Rectal smooth muscle tissue (tissue), 1 donor: Measurements from ENCODE around the gene OSBPL10.

ENCODE experiments used
- H3K27ac ChIP-seq: one replicate; pipeline ENCODE4 v1.7.0; 2013; ENCODE audit warnings: low read depth, low read length, inconsistent platforms
- H3K27me3 ChIP-seq: one replicate; pipeline ENCODE4 v1.7.0; 2013; ENCODE audit warnings: low read length; ENCODE audit not compliant: control insufficient read depth, insufficient read depth
- H3K36me3 ChIP-seq: one replicate; pipeline ENCODE4 v1.7.0; 2013; ENCODE audit warnings: low read length; ENCODE audit not compliant: control insufficient read depth, insufficient read depth
- H3K4me1 ChIP-seq: one replicate; pipeline ENCODE4 v1.7.0; 2013; ENCODE audit warnings: low read length; ENCODE audit not compliant: control insufficient read depth, insufficient read depth
- H3K4me3 ChIP-seq: one replicate; pipeline ENCODE4 v1.7.0; 2013; ENCODE audit warnings: low read length
- H3K9ac ChIP-seq: one replicate; pipeline ENCODE4 v1.7.0; 2013; ENCODE audit warnings: low read length

OSBPL10 gene

GRCh38 chr3:31890742-31891469 is 90.2 kb downstream of the OSBPL10 start:
- H3K27ac ChIP-seq: no peak overlapping the region
- no peaks in the 10 kb centered on the region for H3K36me3 ChIP-seq
- H3K4me3 ChIP-seq: no peak overlapping the region
- no peaks in the 10 kb centered on the region for H3K27me3 ChIP-seq
- H3K4me1 ChIP-seq: no peaks in the 10 kb centered on the region
- no peak overlapping the region for H3K9ac ChIP-seq

DNA sequence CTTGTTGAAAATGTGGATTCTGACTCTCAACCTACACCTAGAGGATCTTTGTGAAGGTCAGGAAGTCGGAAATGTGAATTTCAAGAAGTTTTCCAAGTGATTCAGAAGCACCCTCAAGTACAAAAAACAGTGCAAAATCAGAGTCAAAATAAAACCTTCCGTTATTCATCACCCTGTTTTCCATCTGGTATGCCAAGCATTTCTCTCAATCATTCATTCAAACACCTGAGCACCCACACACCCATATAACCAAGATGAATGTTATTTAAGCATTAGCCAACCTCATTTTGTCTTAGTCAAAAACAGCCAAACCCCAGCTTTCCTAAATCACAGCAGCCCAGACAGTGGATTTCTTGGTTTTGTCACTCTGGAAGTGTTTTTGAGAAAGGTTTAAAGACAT is 91.1 kb downstream of the OSBPL10 start:
- no peaks in the 10 kb centered on the region for H3K4me1 ChIP-seq
- no peaks in the 10 kb centered on the region for H3K36me3 ChIP-seq
- H3K4me3 ChIP-seq: no peak overlapping the region
- H3K27me3 ChIP-seq: no peaks in the 10 kb centered on the region
- H3K27ac ChIP-seq: no peak overlapping the region
- H3K9ac ChIP-seq: no peak overlapping the region

GRCh38 chr3:31885235-31885634 is 95.8 kb downstream of the OSBPL10 start:
- Histone ChIP-seq H3K4me1 (no peaks in the 10 kb centered on the region), H3K9ac (no peak overlapping the region), H3K27ac (no peak overlapping the region), H3K4me3 (no peak overlapping the region), H3K36me3 (no peaks in the 10 kb centered on the region), H3K27me3 (no peaks in the 10 kb centered on the region)

DNA sequence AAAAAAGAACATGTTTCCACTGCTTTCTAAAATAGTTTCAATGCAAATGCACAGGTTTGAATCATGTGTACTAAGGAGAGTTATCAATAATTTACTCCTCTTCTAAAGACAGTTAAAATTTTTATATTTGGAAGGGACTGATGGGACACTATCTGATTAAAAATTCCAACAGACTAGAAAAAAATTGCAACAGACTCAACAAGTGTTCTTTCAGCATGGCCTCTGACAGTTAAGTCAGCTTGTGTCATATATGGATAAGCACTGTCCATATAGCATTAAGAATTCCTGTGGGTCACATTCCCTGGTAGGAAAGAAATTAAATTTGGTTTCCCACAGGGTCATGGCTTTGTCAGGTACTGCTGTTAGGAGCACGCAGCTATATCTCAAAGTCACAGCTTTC is 96.8 kb downstream of the OSBPL10 start:
- Histone ChIP-seq H3K27ac (no peak overlapping the region), H3K27me3 (no peaks in the 10 kb centered on the region), H3K36me3 (no peaks in the 10 kb centered on the region), H3K9ac (no peak overlapping the region), H3K4me3 (no peak overlapping the region), H3K4me1 (no peaks in the 10 kb centered on the region)

- Histone ChIP-seq H3K4me1 (peaks cover 2% of the 10 kb centered on the region), H3K27me3 (no peaks in the 10 kb centered on the region), H3K36me3 (no peaks in the 10 kb centered on the region), H3K27ac (no peak overlapping the region), H3K9ac (no peak overlapping the region), H3K4me3 (no peak overlapping the region)
These were observed 98.2 kb downstream of the OSBPL10 start for GRCh38 chr3:31882895-31883294.

DNA sequence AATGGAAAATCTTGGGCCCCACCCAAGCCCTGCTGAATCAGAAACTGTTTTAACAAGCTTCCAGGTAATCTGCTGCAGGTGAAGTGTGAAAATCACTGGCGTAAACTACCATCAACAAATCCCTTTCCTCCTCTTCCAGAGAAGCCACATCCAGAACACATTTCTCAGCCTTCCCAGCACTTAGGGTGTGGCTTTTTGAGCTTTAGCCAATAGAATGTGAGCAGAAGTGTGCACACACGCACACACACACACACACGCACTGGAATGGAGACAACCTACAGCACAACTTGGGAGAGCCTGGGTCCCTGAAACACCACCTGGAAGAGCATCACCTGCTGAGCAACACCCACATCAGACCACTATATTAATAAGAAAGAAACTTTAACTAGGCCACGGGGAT is 98.6 kb downstream of the OSBPL10 start:
- Histone ChIP-seq H3K27me3 (no peaks in the 10 kb centered on the region), H3K27ac (no peak overlapping the region), H3K36me3 (no peaks in the 10 kb centered on the region), H3K4me1 (peaks cover 2% of the 10 kb centered on the region), H3K9ac (no peak overlapping the region), H3K4me3 (no peak overlapping the region)

GRCh38 chr3:31880482-31881078 is 100.5 kb downstream of the OSBPL10 start:
- Histone ChIP-seq H3K27me3 (no peaks in the 10 kb centered on the region), H3K4me1 (peaks cover 2% of the 10 kb centered on the region), H3K27ac (no peak overlapping the region), H3K4me3 (no peak overlapping the region), H3K9ac (no peak overlapping the region), H3K36me3 (no peaks in the 10 kb centered on the region)

GRCh38 chr3:31880020-31880419 is 101.0 kb downstream of the OSBPL10 start:
- H3K4me3 ChIP-seq: no peak overlapping the region
- H3K27ac ChIP-seq: no peak overlapping the region
- no peak overlapping the region for H3K9ac ChIP-seq

DNA sequence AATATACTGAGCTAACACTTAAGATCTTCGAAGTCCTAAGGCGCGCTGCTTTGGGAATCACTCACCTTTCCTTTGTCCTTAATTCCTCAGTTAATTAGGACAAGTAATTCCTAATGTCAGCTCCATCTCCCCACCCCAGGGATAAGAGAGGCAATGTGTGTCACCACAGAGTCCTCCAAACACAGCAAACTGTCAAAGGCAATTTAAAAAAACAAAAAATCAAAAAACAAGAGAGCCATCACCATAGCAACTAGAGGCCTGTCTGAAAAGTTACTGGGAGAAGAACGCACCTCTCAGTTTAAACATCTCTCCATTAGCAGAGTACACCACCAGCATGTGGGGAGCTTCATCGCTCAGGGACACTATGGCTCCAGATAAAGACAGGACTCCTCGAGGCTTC is 101.7 kb downstream of the OSBPL10 start:
- H3K27ac ChIP-seq: no peak overlapping the region
- H3K9ac ChIP-seq: no peak overlapping the region
- H3K27me3 ChIP-seq: no peaks in the 10 kb centered on the region
- peaks cover 2% of the 10 kb centered on the region for H3K4me1 ChIP-seq
- no peak overlapping the region for H3K4me3 ChIP-seq
- H3K36me3 ChIP-seq: no peaks in the 10 kb centered on the region

More at GRCh38 chr3:31880020-31880419, 101.0 kb downstream of the OSBPL10 start:
- no peaks in the 10 kb centered on the region for H3K36me3 ChIP-seq
- no peaks in the 10 kb centered on the region for H3K27me3 ChIP-seq
- peaks cover 2% of the 10 kb centered on the region for H3K4me1 ChIP-seq

DNA sequence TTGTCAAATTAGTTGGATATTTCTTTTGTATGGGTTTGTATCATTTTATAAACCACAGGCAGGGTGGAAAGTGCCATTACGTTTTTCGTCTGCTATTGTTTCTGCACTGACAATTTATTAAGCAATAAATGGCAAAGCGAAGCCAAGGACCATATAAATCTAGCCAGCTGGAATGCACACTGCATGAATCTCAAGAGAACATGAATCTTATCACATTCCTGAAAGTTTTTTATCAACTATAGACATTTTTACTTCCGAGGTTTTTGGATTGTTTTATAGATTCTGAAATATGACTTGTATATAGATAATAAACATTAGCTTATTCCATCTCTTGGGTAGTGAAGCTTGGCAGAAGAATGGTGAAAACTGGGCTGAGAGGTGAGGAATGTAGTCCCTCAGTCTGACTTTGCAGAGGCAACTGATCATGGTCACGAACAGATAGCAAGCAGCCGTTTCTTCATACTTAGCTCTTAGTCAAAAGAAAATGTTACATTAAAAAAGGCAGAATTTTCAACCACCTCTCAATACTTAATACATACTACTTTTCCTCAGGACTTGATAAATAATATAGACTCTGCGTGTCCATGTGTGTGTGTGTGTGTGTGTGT is 102.7 kb downstream of the OSBPL10 start:
- Histone ChIP-seq H3K4me3 (no peak overlapping the region), H3K36me3 (no peaks in the 10 kb centered on the region), H3K9ac (no peak overlapping the region), H3K27ac (no peak overlapping the region), H3K4me1 (peaks cover 2% of the 10 kb centered on the region), H3K27me3 (no peaks in the 10 kb centered on the region)

GRCh38 chr3:31876331-31876730 is 104.7 kb downstream of the OSBPL10 start:
- Histone ChIP-seq H3K27ac (no peak overlapping the region), H3K36me3 (no peaks in the 10 kb centered on the region), H3K27me3 (no peaks in the 10 kb centered on the region), H3K4me3 (no peak overlapping the region), H3K9ac (no peak overlapping the region), H3K4me1 (peaks cover 2% of the 10 kb centered on the region)

DNA sequence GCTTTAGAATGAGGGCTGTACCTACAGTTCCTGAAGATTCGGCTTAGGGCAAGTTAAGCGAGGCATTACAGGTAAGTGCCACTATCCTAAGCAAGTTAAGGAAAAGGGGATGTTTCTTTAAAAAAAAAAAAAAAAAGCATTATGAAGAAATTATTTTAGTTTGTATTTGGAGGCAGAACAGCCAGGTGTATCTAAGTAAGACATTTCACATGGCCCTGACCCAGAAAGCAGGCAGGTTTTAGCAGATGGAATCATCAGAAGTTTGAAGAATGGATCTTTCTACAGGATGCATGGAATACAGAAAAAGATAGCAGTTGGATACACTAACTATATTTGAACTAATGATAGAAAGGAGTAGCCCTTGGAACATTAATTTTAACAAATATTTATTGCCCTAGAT is 105.6 kb downstream of the OSBPL10 start:
- Histone ChIP-seq H3K27me3 (no peaks in the 10 kb centered on the region), H3K4me3 (no peak overlapping the region), H3K4me1 (peaks cover 2% of the 10 kb centered on the region), H3K27ac (no peak overlapping the region), H3K36me3 (no peaks in the 10 kb centered on the region), H3K9ac (no peak overlapping the region)
